ENCODE results near the gene EPS15.
"Not testable (repeated sequence)": the region's sequence is repeated elsewhere in the genome, so short reads cannot be mapped to it uniquely, and the experiment has no call there.

The EPS15 gene

DNA sequence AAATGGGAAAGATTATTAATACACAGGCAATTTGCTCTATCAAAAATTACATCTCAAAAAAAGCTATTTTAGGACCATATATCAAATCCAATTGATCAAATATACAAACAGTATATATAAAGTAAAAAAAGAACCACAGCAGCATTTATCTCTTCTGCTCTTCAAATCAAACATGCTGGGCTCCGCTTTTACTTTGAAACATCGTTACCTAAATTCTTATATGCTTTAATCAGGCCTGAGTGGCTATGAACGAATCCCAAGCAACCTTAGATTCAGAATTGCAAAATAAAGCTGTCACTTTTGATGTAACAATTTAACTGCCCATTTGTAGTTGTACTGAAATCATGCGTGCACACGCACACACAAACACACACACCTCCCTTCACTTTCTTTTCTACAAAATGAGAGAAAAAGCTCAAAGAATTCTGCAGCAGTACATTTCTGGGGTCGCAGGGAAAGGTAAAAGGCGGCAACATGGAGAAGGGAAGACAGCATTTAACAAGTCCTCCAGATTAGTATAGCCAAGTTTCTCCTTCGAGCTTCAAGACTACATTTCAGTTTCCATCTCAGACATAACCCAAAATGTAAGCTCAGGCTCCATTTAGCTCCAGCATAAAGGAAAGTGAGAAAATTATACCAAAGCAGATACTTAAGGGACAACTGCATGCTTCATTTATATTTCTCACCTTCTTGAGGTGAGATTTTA is 96.5 kb downstream of the EPS15 start:
- DNase-seq: no peak

DNA sequence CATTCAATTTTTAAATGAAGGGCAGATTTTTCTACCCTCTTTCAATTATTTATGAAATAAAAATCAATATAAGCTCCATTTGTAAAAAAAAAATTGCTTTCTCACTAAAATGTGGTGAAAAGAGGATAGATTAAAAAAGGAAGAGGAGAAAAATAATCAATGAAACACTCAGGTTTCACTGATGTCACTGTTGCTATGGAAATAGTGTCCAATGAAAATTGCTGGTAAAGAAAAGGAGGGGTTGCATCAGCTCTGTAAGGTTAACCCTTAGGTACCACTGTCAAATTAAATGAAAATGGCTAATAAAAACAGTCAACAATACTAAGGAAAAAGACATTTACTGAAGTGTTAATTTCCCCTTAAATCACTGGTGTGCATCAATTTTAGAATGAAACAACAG is 97.1 kb downstream of the EPS15 start:
- DNase-seq: peak; percentile 85

DNA sequence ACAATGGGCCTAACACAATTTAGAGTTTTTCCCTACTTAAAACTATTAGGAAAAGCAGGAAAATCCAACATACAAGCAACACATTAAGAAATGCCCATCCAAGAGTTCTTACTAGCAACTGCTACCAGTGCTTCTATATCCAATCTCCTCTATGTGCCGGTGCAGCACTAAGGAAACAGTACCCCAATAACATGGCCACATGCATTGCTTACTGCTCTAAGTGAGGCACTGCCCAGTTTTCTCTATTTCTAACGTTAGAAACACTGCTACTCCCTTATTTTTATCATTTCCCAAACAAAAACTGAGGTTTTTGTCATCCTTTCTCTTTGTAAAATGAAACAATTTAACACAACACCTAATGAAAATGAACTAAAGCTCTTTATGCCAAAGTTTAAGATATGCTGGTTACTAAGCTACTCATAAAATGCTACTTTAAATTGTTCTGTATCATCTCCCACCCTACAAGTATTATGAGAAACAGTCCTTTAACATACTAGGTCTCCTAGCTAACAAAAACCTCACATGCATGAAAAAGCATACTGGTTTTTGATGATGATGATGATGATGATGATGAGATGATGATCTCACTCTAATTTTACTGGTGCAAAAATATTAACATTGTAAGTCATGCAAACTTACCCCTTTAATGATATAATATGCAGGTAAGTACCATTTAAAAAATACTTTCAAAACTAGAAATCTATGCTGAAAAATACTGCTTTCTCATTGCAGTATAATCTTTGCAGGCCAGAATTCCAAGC is 98.0 kb downstream of the EPS15 start:
- DNase-seq: no peak

DNA sequence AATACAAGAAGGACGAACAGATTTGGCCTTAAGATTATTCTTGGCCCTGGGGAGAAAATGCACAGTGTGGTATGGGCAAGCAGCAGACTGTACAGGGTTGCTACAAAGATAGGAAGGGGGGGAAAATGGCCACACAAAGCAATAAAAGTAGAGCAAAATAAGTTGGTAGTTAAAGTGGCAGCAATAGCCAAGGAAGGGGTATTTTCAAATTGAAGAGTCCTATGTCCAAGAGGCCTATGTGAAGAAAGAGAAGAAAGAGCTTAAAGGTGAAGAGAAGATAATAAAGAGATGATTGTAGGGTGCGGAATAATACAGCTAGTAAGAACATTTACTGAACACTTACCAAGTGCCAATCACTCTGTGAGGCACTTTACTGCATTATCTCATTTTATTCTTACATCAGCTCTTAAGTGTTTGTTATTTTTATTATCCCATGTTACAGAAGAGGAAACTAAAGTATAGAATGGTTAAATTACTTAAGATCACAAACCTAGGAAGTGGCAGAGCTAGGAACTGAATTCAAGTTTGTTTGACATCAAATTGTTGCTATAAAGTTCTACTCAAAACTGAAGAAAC is 100.6 kb downstream of the EPS15 start:
- DNase-seq: no peak

DNA sequence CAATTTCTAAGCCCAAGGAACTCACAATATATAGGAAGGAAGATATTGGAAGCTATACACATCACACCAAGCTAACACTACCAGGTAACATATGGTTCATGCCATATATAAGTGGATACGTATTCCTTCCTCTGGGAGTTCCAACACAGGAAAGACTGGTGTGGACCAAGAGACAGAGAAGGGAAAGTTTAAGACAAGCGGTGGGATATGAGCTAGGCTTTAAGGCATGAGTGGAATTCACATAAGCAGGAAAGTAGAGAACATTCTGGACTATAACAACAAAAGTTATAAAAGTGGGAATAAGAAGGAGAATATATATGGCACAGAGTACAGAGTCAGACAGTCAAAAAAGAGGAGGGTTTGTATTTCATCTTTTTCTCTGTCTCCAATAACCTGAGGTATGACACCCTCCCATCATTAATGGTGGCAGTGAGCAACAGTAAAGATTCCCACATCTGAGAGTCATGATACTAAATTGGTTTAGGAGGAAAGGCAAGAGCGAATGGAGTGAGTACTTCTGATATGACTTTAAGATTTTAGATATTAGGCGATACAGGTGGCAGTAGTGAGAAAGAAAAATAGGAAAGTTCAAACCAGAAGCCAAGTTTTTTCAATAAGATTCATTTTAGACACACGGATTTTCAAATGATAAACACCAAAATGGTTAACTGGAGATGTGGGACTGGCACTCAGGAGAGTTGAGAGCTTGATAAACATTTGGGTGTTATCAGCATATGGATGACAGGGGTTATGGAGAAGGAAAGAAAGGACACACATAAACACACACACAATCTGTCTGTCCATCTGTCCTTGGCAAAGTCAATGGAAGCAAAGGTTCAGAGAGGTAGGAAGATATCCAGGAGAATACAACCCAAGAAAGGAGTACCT is 101.3 kb downstream of the EPS15 start:
- no peak for DNase-seq

DNA sequence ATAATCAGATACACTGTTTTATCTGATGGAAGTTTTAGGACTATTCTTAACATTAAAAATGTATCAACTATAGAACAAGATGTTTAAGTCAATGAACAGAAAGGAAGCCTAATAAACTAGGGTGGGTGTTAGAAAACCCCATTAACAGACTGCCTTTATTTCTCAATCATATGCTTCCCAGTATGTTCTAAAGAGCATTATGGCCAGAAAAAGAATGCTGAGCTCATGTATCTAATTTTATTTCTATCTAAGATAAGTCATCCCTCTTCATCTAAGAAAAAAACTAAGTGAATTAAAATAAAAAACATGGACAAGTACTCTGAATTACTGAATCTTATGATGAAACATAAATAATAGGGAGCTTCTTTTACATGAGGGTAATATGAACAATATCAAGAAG is 102.2 kb downstream of the EPS15 start:
- no peak for DNase-seq

DNA sequence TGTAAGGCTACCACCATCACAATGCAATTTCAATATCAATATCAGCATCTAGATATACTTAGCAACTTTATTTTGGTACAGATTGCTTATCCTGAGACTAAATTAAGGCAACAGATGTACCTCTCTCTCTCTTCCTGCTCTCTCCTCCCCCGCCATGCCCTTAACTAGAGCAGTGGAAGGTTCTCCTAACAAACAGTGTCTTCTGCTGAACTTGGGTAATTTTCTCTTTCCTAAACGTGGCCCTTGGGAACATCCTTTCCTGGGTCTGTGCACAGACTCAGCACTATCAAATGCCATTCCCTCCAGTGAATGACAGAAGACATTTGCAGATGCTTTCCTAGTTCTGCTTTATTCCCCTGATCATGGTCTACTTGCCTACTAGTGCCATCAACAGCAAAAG is 103.1 kb downstream of the EPS15 start:
- no peak for DNase-seq

DNA sequence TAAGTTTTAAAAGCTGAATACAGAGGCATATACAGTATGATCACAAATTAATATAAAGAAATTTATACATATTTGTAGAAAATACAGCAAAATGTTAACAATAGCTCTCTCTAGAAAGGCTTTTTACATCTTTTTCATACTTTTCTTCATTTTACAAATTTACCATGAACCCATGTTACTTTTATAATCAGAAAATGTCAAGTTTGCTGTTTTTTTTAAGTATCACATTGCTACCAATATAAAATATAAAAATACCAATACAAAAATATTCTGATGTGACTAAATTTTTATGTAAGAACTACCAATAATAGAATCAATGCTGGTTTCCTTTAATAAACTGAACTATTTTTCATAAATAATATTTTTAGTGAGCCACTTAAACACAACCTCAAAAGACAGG is 104.3 kb downstream of the EPS15 start:
- no peak for DNase-seq

DNA sequence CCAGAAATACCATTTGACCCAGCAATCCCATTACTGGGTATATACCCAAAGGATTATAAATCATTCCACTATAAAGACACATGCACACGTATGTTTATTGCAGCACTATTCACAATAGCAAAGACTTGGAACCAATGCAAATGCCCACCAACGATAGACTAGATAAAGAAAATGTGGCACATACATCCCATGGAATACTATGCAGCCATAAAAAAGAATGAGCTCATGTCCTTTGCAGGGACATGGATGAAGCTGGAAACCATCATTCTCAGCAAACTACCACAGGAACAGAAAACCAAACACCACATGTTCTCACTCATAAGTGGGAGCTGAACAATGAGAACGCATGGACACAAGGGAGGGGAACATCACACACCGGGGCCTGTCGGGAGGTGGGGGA is 107.2 kb downstream of the EPS15 start:
- not testable (repeated sequence) for DNase-seq

DNA sequence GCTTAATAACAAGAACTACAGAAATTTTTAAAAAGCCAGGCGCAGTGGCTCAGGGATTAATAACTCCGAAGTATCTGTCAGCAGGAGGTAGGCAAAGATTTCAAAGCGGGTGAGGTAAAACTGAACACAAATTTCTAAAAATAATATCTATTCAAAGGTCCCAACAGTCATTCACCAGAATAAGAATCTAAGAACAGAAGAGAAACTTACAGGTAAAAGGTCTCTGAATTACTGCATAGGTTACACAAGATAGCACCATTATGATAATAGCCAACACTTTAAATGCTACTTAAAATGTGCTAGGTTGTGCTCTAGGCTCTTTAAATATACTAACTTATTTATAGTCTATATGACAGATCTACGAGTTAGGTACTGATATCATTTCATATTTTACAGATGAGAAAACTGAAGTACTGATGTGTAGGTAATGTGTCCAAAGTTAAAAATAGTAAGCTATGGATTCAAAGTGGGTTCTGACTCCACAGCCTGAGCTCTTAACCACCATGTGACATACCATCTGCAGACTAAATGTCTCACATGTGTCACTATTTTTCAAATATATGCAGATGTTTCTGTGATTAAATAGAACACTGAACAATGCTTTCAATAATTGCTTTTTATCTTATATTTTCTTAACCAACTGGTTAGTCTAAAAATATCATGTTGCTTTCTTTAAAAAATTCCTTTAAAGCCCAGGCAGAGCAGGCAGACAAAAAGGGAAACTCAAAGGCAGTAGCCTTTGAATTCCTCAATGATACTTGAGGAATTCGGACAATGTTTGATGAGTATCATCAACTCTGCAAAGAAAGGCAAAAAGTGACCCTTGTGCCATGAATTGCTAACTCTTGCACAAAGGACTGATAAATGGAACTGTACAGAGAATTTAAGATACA is 108.3 kb downstream of the EPS15 start:
- DNase-seq: no peak

DNA sequence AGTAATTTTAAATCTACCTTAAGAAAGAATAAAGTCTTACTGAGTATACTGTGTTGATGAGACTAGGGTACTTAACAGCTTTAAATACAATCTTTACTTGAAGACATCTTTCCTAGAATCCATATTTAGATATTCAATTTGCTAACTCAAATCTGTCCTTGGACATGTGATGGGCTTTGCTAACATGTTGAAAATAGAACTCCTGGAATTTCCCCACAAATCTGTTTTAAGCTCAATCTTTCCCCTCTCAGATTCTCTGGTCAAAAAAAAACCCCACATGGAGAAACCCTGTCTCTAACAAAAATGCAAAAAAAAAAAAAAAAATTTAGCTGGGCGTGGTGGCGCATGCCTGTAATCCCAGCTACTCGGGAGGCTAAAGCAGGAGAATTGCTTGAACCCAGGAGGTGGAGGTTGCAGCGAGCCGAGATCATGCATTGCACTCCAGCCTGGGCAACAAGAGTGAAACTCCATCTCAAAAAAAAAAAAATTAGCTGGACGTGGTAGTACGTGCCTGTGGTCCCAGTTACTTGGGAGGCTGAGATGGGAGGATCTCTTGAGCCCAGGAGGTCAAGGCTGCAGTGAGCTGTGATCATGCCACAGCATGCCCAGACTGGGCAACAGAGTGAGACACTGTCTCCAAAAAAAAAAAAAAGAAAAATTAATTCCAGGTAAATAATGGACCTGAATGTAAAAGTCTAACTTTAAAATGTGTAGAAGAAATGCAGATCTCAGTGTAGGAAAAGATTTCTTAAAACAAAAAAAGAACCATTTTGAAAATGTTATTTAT is 109.1 kb downstream of the EPS15 start:
- not testable (repeated sequence) for DNase-seq

DNA sequence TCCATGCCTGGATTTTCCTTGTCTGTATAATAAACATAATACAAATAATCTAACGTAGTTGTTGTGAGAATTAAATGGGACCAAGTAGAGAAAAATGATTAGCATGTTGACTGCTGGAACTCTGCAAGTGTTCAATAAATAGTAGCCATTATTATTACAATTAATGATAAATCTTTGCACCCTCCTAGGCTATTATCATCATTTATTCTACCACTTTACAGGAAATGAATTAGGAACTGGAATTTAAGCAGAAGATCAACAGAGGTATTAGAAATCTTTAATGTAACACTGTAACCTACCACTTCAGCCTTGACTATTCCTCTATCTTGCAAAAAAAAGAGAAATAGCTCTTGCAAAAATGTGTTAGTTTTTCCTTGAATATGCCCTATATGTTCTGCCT is 126.8 kb downstream of the EPS15 start:
- no peak for DNase-seq

DNA sequence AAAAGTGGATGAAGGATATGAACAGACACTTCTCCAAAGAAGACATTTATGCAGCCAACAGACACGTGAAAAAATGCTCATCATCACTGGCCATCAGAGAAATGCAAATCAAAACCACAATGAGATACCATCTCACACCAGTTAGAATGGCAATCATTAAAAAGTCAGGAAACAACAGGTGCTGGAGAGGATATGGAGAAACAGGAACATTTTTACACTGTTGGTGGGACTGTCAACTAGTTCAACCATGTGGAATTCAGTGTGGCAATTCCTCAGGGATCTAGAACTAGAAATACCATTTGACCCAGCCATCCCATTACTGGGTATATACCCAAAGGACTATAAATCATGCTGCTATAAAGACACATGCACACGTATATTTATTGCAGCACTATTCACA is 128.4 kb downstream of the EPS15 start:
- DNase-seq: not testable (repeated sequence)

DNA sequence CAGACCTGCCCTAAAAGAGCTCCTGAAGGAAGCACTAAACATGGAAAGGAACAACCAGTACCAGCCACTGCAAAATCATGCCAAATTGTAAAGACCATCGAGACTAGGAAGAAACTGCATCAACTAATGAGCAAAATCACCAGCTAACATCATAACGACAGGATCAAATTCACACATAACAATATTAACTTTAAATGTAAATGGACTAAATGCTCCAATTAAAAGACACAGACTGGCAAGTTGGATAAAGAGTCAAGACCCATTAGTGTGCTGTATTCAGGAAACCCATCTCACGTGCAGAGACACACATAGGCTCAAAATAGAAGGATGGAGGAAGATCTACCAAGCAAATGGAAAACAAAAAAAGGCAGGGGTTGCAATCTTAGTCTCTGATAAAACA is 131.8 kb downstream of the EPS15 start:
- not testable (repeated sequence) for DNase-seq

DNA sequence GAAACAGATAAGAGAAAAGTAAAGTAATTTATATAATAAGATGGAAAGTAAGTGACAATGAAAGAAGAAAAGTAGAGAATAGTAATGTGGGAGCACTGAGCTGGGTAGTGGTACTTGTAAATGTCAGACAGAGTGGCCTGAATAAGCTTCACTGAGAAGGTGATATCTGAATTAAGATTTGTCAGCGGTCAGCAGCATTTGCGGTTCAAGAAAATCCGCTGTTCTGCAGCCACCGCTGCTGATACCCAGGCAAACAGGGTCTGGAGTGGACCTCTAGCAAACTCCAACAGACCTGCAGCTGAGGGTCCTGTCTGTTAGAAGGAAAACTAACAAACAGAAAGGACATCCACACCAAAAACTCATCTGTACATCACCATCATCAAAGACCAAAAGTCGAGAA is 132.8 kb downstream of the EPS15 start:
- not testable (repeated sequence) for DNase-seq

DNA sequence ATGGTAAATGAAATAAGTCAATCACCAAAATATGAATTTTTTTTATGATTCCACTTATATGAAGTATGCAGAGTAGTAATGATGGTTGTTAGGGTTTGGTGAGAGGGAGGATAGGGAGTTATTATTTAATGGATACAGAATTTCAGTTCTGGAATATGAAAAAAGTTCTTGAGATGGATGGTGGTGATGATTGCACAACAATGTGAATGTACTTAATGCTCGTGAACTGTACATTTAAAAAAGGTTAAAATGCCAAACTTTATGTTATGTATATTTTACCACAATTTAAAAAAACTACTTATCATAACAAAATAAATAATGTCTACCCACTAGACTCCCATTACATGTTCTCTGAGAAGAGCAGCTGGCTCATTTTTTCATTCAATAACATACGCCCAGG is 133.3 kb downstream of the EPS15 start:
- DNase-seq: no peak

DNA sequence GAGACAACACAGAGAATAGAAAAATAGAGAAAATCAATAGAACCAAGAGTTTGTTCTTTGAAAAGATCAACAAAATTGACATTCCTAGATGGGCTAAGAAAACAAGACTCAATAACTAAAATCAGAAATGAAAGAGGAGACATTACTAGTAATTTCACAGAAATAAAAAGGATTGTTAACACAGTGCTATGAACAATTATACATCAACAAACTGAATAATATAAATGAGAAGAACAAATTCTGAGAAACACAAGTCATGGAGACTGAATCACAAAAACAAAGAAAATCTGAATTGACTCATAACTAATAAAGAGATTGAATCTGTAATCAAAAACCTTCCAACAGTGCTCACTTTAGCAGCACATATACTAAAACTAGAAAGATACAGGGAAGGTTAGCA is 137.1 kb downstream of the EPS15 start:
- DNase-seq: no peak

DNA sequence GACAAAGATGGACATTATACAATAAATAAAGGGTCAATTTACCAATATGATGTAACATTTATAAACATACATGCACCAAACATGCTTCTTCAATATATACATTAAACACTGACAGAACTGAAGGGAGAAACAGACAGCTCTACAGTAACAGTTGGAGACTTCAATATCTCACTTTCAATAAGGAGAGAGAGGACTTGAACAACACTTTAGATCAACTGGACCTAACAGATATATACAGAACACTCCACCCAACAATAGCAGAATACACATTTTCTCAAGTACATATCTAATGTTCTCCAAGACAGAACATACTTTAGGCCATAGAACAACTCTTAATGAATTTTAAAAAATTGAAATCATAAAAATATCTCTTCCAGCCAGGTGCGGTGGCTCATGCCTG is 138.1 kb downstream of the EPS15 start:
- DNase-seq: no peak

DNA sequence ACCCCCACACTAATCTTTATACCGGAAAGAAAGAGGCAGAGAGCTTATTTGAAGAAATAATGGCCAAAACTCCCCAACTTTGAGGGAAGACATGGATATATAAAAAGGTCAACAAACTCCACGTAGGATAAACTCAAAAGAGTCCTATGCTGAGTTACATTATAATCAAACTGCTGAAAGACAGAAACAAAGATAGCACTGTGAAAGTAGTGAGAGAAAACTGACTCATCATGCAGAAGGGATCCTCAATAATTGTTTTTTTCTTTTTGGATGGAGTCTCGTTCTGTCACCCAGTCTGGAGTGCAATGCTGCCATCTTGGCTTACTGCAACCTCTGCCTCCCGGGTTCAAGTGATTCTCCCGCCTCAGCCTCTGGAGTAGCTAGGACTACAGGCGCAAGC is 140.2 kb downstream of the EPS15 start:
- DNase-seq: no peak

DNA sequence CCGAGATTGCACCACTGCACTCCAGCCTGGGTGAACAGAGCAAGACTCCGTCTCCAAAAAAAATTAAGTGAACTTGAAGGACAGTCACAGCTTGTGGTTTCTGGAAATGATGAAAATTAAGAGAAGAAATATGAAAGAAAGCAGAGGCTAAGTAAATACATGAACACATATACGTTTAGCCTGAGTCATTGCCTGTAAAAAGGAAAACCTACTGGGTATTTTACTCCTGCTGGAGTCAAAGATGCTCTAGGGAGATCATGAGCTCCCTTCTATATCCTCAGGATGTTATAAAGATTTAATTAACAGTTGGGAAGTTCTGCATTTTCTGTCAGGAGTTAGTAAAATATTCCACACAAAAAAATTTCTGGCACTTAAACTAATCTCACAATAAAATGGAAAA is 145.2 kb downstream of the EPS15 start:
- no peak for DNase-seq

DNA sequence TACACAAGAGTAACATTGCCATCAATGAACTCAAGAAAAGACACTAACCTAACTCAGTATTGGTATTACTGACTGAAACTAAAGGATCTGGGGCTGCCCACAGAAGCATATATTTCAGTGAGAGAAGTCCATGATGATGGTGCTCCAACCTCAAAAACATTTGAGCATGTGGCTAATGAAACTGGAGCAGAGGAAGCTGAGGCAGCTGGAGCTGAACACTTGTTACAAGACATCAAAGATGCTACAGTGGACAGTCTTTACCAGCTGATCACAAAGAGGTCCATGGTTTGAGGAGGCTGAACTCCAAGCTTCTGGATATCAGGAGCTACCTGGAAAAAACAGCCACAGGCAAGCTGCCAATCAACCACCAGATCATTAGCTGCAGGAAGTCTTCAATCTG is 146.5 kb downstream of the EPS15 start:
- DNase-seq: no peak

All from OCI-M1 (cell line).